Tibial nerve (tissue), 4 donors: Measurements from ENCODE around the gene TTC31.

Experiments
- CTCF ChIP-seq, 5 experiments: fragments of 200-600 bp in 3 of 5; fragments of 450-650 bp in 2 of 5; sonication (generic) in 3 of 5; IDR thresholded peaks; one replicate each; pipeline ENCODE4 v1.5.1; 2016 to 2019; ENCODE audit warnings: antibody characterized with exemption in 5 of 5, mild to moderate bottlenecking in 3 of 5, moderate library complexity in 2 of 5
- EP300 ChIP-seq, 2 donors: sonication (generic); formaldehyde crosslinking; IDR thresholded peaks; one replicate each; pipeline ENCODE4 v1.6.1; 2017; ENCODE audit warnings: antibody characterized with exemption in 2 of 2, mild to moderate bottlenecking in 1 of 2
- POLR2A ChIP-seq, 2 donors: fragments of 450-650 bp; IDR thresholded peaks; one replicate each; pipeline ENCODE4 v1.6.1; 2017; ENCODE audit warnings: antibody characterized with exemption in 2 of 2, mild to moderate bottlenecking in 2 of 2, moderate library complexity in 2 of 2

GRCh38 chr2:74499940-74500577 lies 17.2 kb downstream of the TTC31 start:
- TF ChIP-seq CTCF (IDR thresholded peaks at IDR 0.05) (no peak), POLR2A (IDR thresholded peaks at IDR 0.05) (no peak), EP300 (IDR thresholded peaks at IDR 0.05) (no peak)
